Tibial nerve (tissue), 3 donors: ENCODE measurements around the gene PRKCSH.

ENCODE experiments used
- POLR2A ChIP-seq, 2 donors: fragments of 450-650 bp; IDR thresholded peaks; one replicate each; pipeline ENCODE4 v1.6.1; 2017; ENCODE audit warnings: antibody characterized with exemption in 2 of 2, mild to moderate bottlenecking in 2 of 2, moderate library complexity in 2 of 2
- TF ChIP-seq, protein P1 (sequence below), 5 experiments: fragments of 200-600 bp in 3 of 5; fragments of 450-650 bp in 2 of 5; sonication (generic) in 3 of 5; IDR thresholded peaks; one replicate each; pipeline ENCODE4 v1.5.1; 2016 to 2019; ENCODE audit warnings: antibody characterized with exemption in 5 of 5, mild to moderate bottlenecking in 3 of 5, moderate library complexity in 2 of 5

DNA sequence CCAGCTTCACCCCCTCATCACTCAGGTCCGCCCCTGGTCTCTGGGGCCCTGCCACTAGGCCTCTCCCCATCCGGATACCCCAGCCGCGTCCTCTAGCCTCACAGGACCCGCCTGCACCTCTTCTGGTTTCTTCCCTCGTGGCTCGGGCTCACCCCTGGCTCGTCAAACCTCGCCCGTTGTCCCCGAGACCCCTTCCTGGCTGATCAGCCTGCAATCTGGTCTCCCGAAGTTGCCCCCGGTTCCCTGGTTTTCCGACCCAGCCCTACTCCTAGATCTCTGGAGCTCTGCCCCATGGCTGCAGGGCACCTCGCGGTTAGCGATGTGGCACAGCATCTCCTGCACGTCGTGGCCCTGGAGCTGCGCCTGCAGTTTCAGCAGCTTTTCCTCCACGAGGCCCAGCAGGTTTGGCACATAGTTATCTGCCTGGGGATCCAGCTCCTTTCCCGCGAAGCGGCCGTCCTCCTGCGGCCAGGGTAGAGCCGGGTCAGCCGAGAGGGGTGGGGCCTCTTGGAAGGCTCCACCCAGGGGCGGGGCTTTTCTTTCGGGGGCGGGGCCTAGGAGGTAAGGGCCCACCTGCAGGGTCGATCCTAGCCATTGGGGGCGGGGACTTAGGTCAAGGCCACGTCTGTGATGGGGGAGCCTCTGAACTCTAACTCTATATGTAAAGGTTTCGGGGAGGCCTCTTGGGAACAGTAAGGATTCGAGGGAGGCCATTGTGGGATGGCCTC lies 13.9 kb upstream of the PRKCSH start:
- no peak for TF ChIP-seq POLR2A (IDR thresholded peaks at IDR 0.05)
- TF ChIP-seq, protein P1, sequence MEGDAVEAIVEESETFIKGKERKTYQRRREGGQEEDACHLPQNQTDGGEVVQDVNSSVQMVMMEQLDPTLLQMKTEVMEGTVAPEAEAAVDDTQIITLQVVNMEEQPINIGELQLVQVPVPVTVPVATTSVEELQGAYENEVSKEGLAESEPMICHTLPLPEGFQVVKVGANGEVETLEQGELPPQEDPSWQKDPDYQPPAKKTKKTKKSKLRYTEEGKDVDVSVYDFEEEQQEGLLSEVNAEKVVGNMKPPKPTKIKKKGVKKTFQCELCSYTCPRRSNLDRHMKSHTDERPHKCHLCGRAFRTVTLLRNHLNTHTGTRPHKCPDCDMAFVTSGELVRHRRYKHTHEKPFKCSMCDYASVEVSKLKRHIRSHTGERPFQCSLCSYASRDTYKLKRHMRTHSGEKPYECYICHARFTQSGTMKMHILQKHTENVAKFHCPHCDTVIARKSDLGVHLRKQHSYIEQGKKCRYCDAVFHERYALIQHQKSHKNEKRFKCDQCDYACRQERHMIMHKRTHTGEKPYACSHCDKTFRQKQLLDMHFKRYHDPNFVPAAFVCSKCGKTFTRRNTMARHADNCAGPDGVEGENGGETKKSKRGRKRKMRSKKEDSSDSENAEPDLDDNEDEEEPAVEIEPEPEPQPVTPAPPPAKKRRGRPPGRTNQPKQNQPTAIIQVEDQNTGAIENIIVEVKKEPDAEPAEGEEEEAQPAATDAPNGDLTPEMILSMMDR (IDR thresholded peaks at IDR 0.05): no peak
